RWPE2 (cell line): ENCODE results near the gene RPL7A.
"Not testable (repeated sequence)": the region's sequence is repeated elsewhere in the genome, so short reads cannot be mapped to it uniquely, and the experiment has no call there.

Experiments used
- ATAC-seq: fragments of 200-7000 bp; cut with Tn5 transposase; 3 replicates; pipeline ENCODE4 v1.9.1; 2021; ENCODE audit warnings: low read depth
- DNase-seq: peaks from one replicate; pipeline ENCODE4 v3.0.0-alpha.2; 2020; ENCODE audit warnings: low spot score
- H3K27ac ChIP-seq: fragments of 450-650 bp; 2 replicates; pipeline ENCODE4 v1.5.1; 2017; ENCODE audit warnings: mild to moderate bottlenecking; ENCODE audit not compliant: poor library complexity, severe bottlenecking
- H3K27me3 ChIP-seq: fragments of 250-450 bp; sonication (Bioruptor Pico); 2 replicates; pipeline ENCODE4 v1.5.1; 2021; ENCODE audit warnings: mild to moderate bottlenecking, moderate library complexity; ENCODE audit not compliant: insufficient read depth, poor library complexity, severe bottlenecking
- H3K36me3 ChIP-seq: fragments of 250-450 bp; sonication (Bioruptor Pico); 2 replicates; pipeline ENCODE4 v1.5.1; 2020; ENCODE audit warnings: low read depth, mild to moderate bottlenecking, moderate library complexity
- H3K4me1 ChIP-seq: fragments of 250-450 bp; sonication (Bioruptor Pico); 2 replicates; pipeline ENCODE4 v1.5.1; 2021; ENCODE audit warnings: mild to moderate bottlenecking, moderate library complexity; ENCODE audit not compliant: insufficient read depth, poor library complexity, severe bottlenecking
- H3K4me3 ChIP-seq: fragments of 250-450 bp; sonication (Bioruptor Pico); 2 replicates; pipeline ENCODE4 v1.5.1; 2021; ENCODE audit warnings: mild to moderate bottlenecking, moderate library complexity; ENCODE audit not compliant: severe bottlenecking
- H3K9me3 ChIP-seq: fragments of 250-450 bp; sonication (Bioruptor Pico); 2 replicates; pipeline ENCODE4 v1.5.1; 2021; ENCODE audit warnings: mild to moderate bottlenecking, moderate library complexity; ENCODE audit not compliant: severe bottlenecking
- CTCF ChIP-seq: fragments of 450-650 bp; IDR thresholded peaks from one replicate; pipeline ENCODE4 v1.5.1; 2017; ENCODE audit warnings: mild to moderate bottlenecking, moderate library complexity; ENCODE audit not compliant: poor library complexity, severe bottlenecking

The RPL7A gene

GRCh38 chr9:133309608-133310007 is 38.4 kb upstream of the RPL7A start:
- ATAC-seq (no peak), DNase-seq (no peak)
- Histone ChIP-seq H3K9me3 (no peaks in the 10 kb centered on the region), H3K4me3 (no peak overlapping the region), H3K27ac (no peak overlapping the region), H3K4me1 (no peaks in the 10 kb centered on the region), H3K36me3 (no peaks in the 10 kb centered on the region), H3K27me3 (no peaks in the 10 kb centered on the region)
- TF ChIP-seq CTCF: no peak

- no peaks in the 10 kb centered on the region for H3K9me3 ChIP-seq
- ATAC-seq (no peak), DNase-seq (no peak)
- H3K36me3 ChIP-seq: no peaks in the 10 kb centered on the region
- no peaks in the 10 kb centered on the region for H3K27me3 ChIP-seq
- no peaks in the 10 kb centered on the region for H3K4me1 ChIP-seq
- no peak for TF ChIP-seq CTCF
- no peak overlapping the region for H3K27ac ChIP-seq
- no peak overlapping the region for H3K4me3 ChIP-seq
Observed at GRCh38 chr9:133315997-133316396, 32.0 kb upstream of the RPL7A start.

- not testable (repeated sequence) for H3K27me3 ChIP-seq, ATAC-seq, DNase-seq, H3K4me3 ChIP-seq, H3K4me1 ChIP-seq, H3K9me3 ChIP-seq, H3K27ac ChIP-seq, H3K36me3 ChIP-seq
Observed at GRCh38 chr9:133317551-133317950, 30.5 kb upstream of the RPL7A start.

- no peaks in the 10 kb centered on the region for H3K4me1 ChIP-seq
Observed at GRCh38 chr9:133320421-133320881, 27.6 kb upstream of the RPL7A start.

GRCh38 chr9:133321411-133321935 is 26.5 kb upstream of the RPL7A start:
- Histone ChIP-seq H3K9me3 (no peaks in the 10 kb centered on the region), H3K36me3 (no peaks in the 10 kb centered on the region), H3K27ac (no peak overlapping the region), H3K4me3 (no peak overlapping the region), H3K4me1 (no peaks in the 10 kb centered on the region), H3K27me3 (no peaks in the 10 kb centered on the region)
- ATAC-seq (no peak), DNase-seq (no peak)
- no peak for TF ChIP-seq CTCF

More at GRCh38 chr9:133320421-133320881, 27.6 kb upstream of the RPL7A start:
- ATAC-seq (no peak), DNase-seq (no peak)
- Histone ChIP-seq H3K27me3 (no peaks in the 10 kb centered on the region), H3K9me3 (no peaks in the 10 kb centered on the region), H3K36me3 (no peaks in the 10 kb centered on the region), H3K4me3 (no peak overlapping the region), H3K27ac (no peak overlapping the region)
- no peak for TF ChIP-seq CTCF
